HG02884 (cell line): ENCODE data around the gene SPATS2L.

Experiments
- ATAC-seq: cut with Tn5 transposase; IDR thresholded peaks from one replicate; pipeline ENCODE4 v1.9.1; 2021; ENCODE audit warnings: mild to moderate bottlenecking, moderate library complexity; ENCODE audit not compliant: unreplicated experiment

The SPATS2L gene

GRCh38 chr2:200438251-200438650, 131.8 kb downstream of the SPATS2L start:
- no peak for ATAC-seq

- no peak for ATAC-seq
Measured at GRCh38 chr2:200438846-200439245, 132.4 kb downstream of the SPATS2L start.

GRCh38 chr2:200439981-200440380, 133.5 kb downstream of the SPATS2L start:
- no peak for ATAC-seq

GRCh38 chr2:200442471-200442870, 136.0 kb downstream of the SPATS2L start:
- ATAC-seq = no peak

GRCh38 chr2:200443376-200443775, 136.9 kb downstream of the SPATS2L start:
- ATAC-seq = no peak

GRCh38 chr2:200443916-200444315, 137.4 kb downstream of the SPATS2L start:
- no peak for ATAC-seq

- ATAC-seq = no peak
Measured at GRCh38 chr2:200444530-200444929, 138.0 kb downstream of the SPATS2L start.

- ATAC-seq = no peak
Measured at GRCh38 chr2:200445284-200445683, 138.8 kb downstream of the SPATS2L start.

GRCh38 chr2:200446612-200447011, 140.1 kb downstream of the SPATS2L start:
- no peak for ATAC-seq

GRCh38 chr2:200447139-200447855, 140.8 kb downstream of the SPATS2L start:
- no peak for ATAC-seq

- no peak for ATAC-seq
Measured at GRCh38 chr2:200448455-200448854, 142.0 kb downstream of the SPATS2L start.

GRCh38 chr2:200449149-200449548, 142.7 kb downstream of the SPATS2L start:
- no peak for ATAC-seq

GRCh38 chr2:200450288-200450687, 143.8 kb downstream of the SPATS2L start:
- no peak for ATAC-seq

- no peak for ATAC-seq
Measured at GRCh38 chr2:200451511-200451910, 145.0 kb downstream of the SPATS2L start.

GRCh38 chr2:200452377-200452776, 145.9 kb downstream of the SPATS2L start:
- no peak for ATAC-seq

- ATAC-seq = no peak
Measured at GRCh38 chr2:200453142-200453852, 146.8 kb downstream of the SPATS2L start.

GRCh38 chr2:200453853-200454534, 147.5 kb downstream of the SPATS2L start:
- no peak for ATAC-seq

- ATAC-seq = peak; percentile 87
Measured at GRCh38 chr2:200454927-200455801, 148.7 kb downstream of the SPATS2L start.

- peak; percentile 38 for ATAC-seq
Measured at GRCh38 chr2:200455958-200456421, 149.5 kb downstream of the SPATS2L start.

GRCh38 chr2:200456567-200456966, 150.1 kb downstream of the SPATS2L start:
- no peak for ATAC-seq

- ATAC-seq = no peak
Measured at GRCh38 chr2:200459101-200459500, 152.6 kb downstream of the SPATS2L start.
